Activated T-helper 1 cell treated with anti-CD3 and anti-CD28 coated beads, Interleukin-12 subunit alpha, Interleukin-12 subunit beta, Interleukin-2, Interleukin-4 antibody, amounts not matched to agents 30 ng/mL and 10 ng/mL and 1 ng/mL, durations not matched to agents 14 hours and 24 hours and 36 hours (primary cell): ENCODE data around the gene APPL2. TPM values are rescaled to one million over a fixed set of nuclear protein-coding genes. Genes with fewer than 3 reads are reported as not detected.

Experiments
- DNase-seq: peaks from one replicate; pipeline ENCODE4 v3.0.0; 2021; ENCODE audit warnings: low spot score
- H3K27ac Mint-ChIP-seq: one replicate; pipeline ENCODE4 v1.8.0; 2021; ENCODE audit warnings: mild to moderate bottlenecking, mixed read lengths
- H3K27me3 Mint-ChIP-seq: one replicate; pipeline ENCODE4 v1.8.0; 2022; ENCODE audit warnings: mild to moderate bottlenecking, moderate library complexity, mixed read lengths; ENCODE audit not compliant: insufficient read depth
- H3K36me3 Mint-ChIP-seq: one replicate; pipeline ENCODE4 v1.8.0; 2021; ENCODE audit warnings: low read depth, mixed read lengths
- H3K4me1 Mint-ChIP-seq: one replicate; pipeline ENCODE4 v1.8.0; 2021; ENCODE audit warnings: low read depth, mixed read lengths
- H3K4me3 Mint-ChIP-seq: one replicate; pipeline ENCODE4 v1.8.0; 2021; ENCODE audit warnings: mild to moderate bottlenecking, moderate library complexity, mixed read lengths
- H3K9me3 Mint-ChIP-seq: one replicate; pipeline ENCODE4 v1.8.0; 2021; ENCODE audit warnings: mixed read lengths
- intact Hi-C: fragments of 100-400 bp; cut with micrococcal nuclease; formaldehyde crosslinking; loops from one replicate; pipeline ENCODE4 v1.15.1; 2024
- total RNA-seq: library from RNA; stranded (reverse); gene quantifications from 2 replicates; pipeline ENCODE4 v1.2.3, GENCODE V29; 2022

Gene APPL2
- total RNA-seq, 1 donor from 2014 or later = 27.8 TPM

DNA sequence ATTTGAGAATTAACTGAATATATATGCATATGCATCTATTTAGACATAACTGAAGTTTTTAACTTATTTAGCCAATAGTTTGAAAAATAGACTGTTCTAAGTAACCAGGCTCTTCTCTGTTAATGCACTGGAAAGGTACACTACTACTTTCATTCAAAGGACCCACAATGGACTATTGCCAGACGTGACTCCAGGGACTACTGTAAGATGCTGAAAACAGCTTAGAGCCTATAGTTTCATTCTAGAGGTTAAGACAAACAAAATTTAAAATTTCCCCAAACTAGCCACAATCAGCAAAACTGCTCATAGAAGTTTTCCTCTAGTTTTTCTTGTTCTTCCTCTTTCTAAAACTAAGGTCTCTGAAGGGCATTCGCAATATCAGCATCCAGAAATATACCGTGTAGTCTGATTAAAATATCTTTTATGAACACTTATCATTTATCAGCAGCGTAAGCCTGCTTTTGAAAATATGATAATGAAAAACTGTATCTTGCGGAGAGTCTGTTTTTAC, 10.4 kb downstream of the APPL2 start:
- H3K4me1 Mint-ChIP-seq = peaks cover 68% of the 10 kb centered on the region
- no peak overlapping the region for H3K27ac Mint-ChIP-seq
- intact Hi-C loops = loop anchor here (5.0 kb wide), 3 partner anchors 528 to 1258 kb away; partner anchors contain the start of gene TDG
- no peak overlapping the region for H3K4me3 Mint-ChIP-seq
- peaks cover 53% of the 10 kb centered on the region for H3K36me3 Mint-ChIP-seq
- no peaks in the 10 kb centered on the region for H3K9me3 Mint-ChIP-seq
- H3K27me3 Mint-ChIP-seq = no peaks in the 10 kb centered on the region
- no peak for DNase-seq

DNA sequence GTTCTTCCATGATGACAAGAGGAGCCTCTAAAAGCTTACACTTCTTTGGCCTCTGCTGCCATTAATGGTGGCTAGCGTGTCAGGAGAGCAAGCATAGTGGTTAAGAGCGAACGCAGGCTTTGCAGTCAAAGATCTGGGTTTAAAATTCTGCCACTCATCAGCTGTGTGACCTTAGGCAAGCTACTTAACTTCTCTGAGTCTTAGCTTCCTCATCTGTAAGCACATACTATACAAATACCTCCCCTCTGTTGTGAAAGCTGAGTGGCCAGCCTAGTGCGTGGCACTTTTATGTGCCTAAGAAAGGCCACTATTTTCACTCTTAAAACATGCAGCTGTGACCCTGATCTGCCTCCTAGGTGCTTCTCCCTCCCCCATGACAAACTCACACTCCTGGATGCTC, 11.6 kb downstream of the APPL2 start:
- peaks cover 58% of the 10 kb centered on the region for H3K4me1 Mint-ChIP-seq
- intact Hi-C loops = no loop called here

DNA sequence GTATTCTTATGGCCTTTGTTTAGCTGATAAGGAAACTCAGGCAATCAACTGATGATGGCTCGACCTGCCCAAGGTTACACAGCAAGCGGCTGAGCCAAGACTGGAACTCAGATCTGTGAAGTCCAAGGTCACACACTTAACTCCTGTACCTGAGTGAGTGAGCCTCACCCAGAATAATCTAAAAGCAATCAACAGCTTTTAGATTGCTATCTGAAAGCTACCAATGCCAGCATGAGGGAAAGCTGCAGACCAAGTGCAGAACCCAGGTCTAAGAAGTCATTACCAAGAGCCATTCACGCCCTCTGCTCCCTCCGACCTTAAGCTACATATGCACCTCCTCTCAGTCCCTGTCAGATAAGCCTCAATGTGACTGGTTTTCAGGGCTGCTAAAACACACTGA, 12.1 kb downstream of the APPL2 start:
- DNase-seq = no peak
- no peaks in the 10 kb centered on the region for H3K9me3 Mint-ChIP-seq
- peaks cover 53% of the 10 kb centered on the region for H3K4me1 Mint-ChIP-seq
- H3K27ac Mint-ChIP-seq = no peak overlapping the region
- intact Hi-C loops = no loop called here
- no peak overlapping the region for H3K4me3 Mint-ChIP-seq
- no peaks in the 10 kb centered on the region for H3K27me3 Mint-ChIP-seq
- peaks cover 54% of the 10 kb centered on the region for H3K36me3 Mint-ChIP-seq

More for the DNA sequence above, 11.6 kb downstream of the APPL2 start:
- Mint-ChIP-seq H3K9me3 (no peaks in the 10 kb centered on the region), H3K4me3 (no peak overlapping the region), H3K36me3 (peaks cover 51% of the 10 kb centered on the region), H3K27me3 (no peaks in the 10 kb centered on the region), H3K27ac (peak overlapping the region; percentile 7)
- no peak for DNase-seq

DNA sequence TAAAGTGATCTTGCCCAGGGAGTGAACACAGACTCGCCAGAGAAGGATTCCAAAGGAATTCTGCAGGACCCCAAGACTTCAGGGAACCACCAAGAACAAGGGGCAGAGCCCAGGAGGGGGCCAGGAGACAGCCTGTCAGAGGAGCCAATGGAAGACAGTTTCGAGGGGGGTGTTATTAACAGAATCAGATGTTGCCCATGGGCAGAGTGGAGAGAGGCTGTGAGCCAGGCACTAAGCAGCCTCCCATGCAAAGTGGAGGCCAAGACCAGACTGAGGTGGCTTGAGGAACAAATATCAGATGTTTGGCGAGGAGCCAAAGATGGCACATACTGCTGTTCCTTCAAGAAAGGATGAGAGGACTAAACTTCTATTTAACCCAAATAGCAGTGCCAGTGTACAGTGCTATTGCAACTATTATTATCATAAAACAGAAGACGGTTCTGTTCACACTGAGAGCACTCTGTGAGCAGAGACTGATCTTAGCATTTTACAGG, 12.6 kb downstream of the APPL2 start:
- Mint-ChIP-seq H3K9me3 (no peaks in the 10 kb centered on the region), H3K4me1 (peaks cover 48% of the 10 kb centered on the region), H3K36me3 (peaks cover 49% of the 10 kb centered on the region), H3K27me3 (no peaks in the 10 kb centered on the region), H3K27ac (no peak overlapping the region), H3K4me3 (no peak overlapping the region)
- intact Hi-C loops = no loop called here
- DNase-seq = no peak

DNA sequence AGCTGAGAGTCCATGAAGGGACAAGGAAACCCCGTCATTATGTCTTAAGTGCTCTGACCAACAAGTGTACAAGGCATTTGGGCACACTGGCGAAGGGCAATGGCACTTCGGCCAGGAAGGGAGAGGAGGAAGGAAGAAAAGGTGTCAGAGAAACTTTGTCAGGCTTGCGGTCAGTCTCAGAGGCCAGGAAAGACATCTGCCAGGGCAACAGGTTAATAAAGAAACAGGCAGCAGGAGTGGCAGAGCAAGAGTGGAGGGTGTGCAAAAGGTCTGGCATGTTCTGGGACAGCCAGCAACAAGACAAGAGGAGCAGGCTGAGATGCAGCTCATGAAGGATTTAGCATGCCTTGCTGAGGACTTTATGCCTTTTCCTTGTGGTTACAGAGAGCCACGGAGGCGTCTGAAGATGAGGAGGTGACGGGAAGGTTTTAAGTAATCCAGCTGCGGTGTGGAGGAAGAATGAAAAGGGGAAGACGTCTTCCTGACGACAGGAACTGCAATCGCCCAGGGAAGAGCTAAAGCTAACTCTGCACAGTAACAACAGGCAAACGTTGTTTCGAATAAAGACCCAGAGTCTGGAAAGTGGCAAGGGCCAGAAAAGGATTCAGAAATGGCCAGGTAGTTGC, 13.1 kb downstream of the APPL2 start:
- intact Hi-C loops = no loop called here
- Mint-ChIP-seq H3K36me3 (peaks cover 48% of the 10 kb centered on the region), H3K4me3 (no peak overlapping the region)

DNA sequence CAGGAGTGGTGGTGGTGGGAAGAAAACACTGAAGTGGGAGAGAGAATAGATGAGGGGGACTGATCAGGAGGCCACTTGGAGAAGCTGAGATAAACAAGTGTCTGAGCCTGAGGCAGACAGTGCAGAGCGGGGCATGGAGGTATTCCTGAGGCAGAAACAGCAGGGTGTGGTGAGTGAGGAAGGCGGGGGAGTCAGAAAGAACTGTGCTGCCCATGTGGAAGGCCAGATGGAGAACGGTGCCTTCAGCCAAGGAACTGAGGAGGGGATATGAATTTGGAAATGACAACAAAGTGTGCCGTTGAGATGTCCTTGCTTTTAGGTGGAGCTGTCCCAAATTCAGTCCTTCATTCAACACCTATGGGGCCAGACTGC, 13.7 kb downstream of the APPL2 start:
- peaks cover 46% of the 10 kb centered on the region for H3K36me3 Mint-ChIP-seq
- peaks cover 37% of the 10 kb centered on the region for H3K4me1 Mint-ChIP-seq
- H3K9me3 Mint-ChIP-seq = no peaks in the 10 kb centered on the region
- no peak overlapping the region for H3K27ac Mint-ChIP-seq
- no peaks in the 10 kb centered on the region for H3K27me3 Mint-ChIP-seq
- no peak overlapping the region for H3K4me3 Mint-ChIP-seq
- DNase-seq = no peak
- intact Hi-C loops = no loop called here

More for the DNA sequence above, 13.1 kb downstream of the APPL2 start:
- H3K4me1 Mint-ChIP-seq = peaks cover 43% of the 10 kb centered on the region
- H3K27me3 Mint-ChIP-seq = no peaks in the 10 kb centered on the region
- no peaks in the 10 kb centered on the region for H3K9me3 Mint-ChIP-seq
- DNase-seq = no peak
- H3K27ac Mint-ChIP-seq = no peak overlapping the region

DNA sequence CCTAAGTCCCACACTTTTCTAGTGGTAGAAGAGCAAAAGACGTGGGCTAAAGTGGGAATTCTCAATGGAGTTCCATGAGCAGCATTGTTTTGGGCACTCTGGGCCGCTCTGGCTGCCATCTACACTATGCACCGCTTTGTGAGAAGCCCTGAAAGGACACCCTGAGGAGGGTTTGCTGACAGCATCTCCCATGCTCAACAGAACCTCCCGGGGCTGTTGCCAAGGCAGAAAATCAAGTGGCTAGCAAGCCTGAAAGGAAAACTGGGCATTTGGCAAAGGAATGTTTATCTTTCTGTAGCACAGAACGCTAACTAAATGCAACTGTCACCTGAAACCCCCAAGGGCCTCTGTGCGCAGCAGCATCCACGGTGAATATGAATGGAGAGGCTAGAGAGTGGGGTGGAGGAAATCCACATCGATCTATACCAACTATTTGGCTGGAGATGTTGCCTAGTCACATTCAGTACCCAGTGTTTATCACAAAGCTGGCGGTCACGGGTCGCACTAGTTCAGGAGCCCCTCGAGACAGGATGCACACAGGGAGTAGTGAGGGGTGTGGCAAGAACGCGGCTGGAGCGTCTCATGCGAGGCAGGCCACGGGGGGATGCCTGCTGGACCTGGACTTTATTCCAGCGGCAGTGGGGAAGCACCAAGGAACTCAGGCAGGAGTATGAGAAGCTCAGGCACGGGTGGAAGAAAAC, 14.2 kb downstream of the APPL2 start:
- Mint-ChIP-seq H3K4me3 (no peak overlapping the region), H3K27ac (no peak overlapping the region), H3K4me1 (peaks cover 34% of the 10 kb centered on the region), H3K9me3 (no peaks in the 10 kb centered on the region), H3K27me3 (no peaks in the 10 kb centered on the region), H3K36me3 (peaks cover 50% of the 10 kb centered on the region)
- intact Hi-C loops = no loop called here
- no peak for DNase-seq

DNA sequence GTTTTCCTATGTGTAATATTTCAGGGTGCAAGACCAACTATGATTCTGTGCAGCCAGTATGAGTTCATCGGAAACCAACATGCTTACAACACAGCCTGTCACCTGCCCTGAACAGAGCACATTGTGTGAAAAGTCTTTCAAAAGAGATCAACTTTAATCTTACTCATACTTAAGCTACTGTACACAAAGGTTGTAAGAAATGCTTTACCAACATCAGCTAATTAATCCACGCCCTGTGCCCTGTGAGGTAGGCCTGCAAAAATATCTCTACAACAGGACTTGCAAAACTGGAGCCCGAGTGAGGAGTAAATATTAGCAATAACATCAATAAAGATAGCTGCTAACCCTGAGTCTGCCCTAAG, 15.1 kb downstream of the APPL2 start:
- Mint-ChIP-seq H3K4me1 (peaks cover 26% of the 10 kb centered on the region), H3K27me3 (no peaks in the 10 kb centered on the region), H3K4me3 (no peak overlapping the region), H3K9me3 (no peaks in the 10 kb centered on the region), H3K27ac (no peak overlapping the region), H3K36me3 (peaks cover 55% of the 10 kb centered on the region)
- DNase-seq = no peak
- intact Hi-C loops = no loop called here

DNA sequence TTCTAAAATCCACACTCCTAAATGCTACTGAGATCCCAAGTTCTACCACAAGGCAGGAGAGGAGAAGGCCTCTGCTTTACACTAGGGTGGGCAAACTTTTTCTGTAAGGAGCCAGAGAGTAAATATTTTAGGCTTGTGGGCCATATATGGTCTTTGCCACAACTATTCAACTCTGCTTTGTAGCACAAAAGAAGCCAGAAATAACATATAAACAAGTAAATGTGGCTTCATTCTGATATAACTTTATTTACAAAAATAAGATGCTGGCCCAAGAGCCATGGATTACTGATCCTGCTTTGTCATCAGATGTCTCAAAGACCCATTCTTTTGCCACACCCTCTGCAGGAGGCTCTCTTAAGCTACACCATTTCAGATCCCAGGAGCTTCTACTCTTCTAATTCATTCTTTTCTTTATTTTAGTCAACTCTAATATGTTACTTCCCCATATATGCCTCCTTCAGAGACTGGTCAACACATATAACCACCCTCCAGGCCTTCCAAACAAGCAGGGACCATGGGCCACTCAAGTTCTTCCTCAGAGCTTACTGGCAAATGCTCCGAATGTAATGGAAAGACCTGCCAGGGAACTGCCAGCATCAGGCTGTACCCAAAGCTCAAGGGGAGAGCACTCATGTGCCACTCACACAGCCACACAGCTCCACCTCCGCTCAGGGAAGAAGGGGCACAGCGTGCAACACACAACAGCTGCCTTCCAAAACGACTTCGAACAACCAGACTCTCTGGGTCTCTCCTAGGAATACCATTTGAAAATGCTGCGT, 15.6 kb downstream of the APPL2 start:
- Mint-ChIP-seq H3K27ac (no peak overlapping the region), H3K4me3 (no peak overlapping the region), H3K27me3 (no peaks in the 10 kb centered on the region), H3K9me3 (no peaks in the 10 kb centered on the region), H3K4me1 (peaks cover 20% of the 10 kb centered on the region), H3K36me3 (peaks cover 52% of the 10 kb centered on the region)
- DNase-seq = no peak
- intact Hi-C loops = no loop called here

DNA sequence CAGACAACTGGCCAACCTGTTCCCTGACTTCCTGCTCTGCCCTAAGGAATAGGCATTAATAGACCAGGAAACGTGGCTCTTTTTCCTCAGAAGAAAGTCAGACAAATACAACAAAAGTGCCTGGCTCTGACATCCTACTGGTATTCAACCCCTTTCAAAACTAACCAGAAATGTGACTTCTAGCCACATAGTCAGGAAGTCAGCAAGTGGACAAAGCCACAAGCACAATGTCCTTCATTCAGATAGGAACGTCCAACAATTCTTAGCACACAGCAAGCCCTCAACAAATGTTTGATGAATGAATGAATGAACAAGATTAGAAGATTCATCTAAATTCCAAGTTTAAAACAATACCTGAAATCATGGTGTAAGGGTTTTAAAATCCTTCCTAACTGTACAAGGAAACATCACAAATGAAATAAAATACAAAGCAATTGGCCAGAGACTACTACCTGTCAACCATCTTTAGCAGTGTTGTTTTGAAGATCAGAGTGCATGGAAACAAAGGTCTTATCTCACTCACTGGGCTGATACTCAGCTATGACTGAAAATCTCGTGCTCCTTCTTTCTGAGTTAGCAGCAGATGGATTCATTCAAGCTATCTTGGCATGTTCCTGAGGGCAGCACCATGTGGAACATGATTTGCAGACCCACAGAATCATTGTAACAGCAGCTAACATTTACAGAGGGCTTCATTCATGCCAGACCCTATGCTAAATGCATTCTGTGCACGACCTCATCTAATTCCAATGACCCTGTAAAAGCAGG, 16.5 kb downstream of the APPL2 start:
- Mint-ChIP-seq H3K36me3 (peaks cover 45% of the 10 kb centered on the region), H3K4me1 (peaks cover 11% of the 10 kb centered on the region), H3K9me3 (no peaks in the 10 kb centered on the region), H3K27ac (no peak overlapping the region), H3K4me3 (no peak overlapping the region), H3K27me3 (no peaks in the 10 kb centered on the region)
- intact Hi-C loops = no loop called here
- DNase-seq = no peak

DNA sequence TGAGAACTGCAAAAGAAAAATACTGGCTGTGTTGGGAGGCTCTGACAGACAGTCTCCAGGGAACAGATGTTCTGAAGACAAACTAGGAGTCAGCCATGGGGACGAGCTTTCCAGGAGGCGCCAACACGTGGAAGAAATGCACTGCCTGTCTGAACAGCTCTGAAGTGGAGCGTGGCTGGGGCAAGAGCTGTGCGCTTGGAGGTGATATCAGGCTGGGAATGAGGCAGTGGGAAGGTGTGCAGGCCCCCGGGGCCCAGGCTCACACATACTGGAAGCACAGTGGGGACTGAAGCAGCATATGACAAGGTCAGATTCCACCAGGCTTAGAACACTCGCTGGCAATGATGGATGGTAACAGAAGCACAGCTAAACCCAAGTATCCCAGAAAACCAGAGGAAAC, 17.5 kb downstream of the APPL2 start:
- no peak overlapping the region for H3K4me3 Mint-ChIP-seq
- peaks cover 45% of the 10 kb centered on the region for H3K36me3 Mint-ChIP-seq
- H3K9me3 Mint-ChIP-seq = no peaks in the 10 kb centered on the region
- H3K4me1 Mint-ChIP-seq = peaks cover 10% of the 10 kb centered on the region
- H3K27ac Mint-ChIP-seq = no peak overlapping the region
- intact Hi-C loops = no loop called here
- H3K27me3 Mint-ChIP-seq = no peaks in the 10 kb centered on the region
- DNase-seq = no peak

DNA sequence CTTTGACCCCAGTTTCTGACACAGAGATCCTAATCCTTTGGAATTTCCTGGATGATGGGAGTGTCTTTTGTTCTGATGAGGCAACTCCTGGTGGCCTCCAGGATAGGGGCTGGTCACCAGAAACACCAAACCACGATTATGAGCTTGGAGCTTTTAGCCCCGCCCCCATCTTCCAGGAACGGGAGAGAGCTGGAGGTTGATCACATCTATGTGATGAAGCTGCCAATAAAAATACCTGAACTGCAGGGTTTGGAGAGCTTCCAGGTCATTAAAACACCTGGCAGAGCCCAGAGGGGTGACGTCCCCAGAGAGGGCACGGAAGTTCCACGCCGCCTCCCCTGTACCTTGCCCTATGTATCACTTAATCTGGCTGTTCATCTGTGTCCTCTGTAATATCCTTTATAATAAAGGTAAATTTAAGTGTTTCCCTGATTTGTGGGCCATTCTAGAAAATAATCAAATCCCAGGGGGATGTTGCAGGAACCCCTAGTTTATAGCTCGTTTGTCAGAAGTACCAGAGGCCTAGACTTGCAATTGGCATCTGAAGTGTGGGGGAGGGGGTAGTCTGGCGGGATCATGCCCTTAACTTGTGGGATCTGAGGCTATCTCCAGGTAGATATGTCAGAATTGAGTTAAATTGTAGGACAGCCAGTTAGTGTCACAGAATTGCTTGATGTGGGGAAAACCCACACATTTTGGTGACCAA, 21.2 kb downstream of the APPL2 start:
- Mint-ChIP-seq H3K36me3 (peaks cover 30% of the 10 kb centered on the region), H3K27me3 (no peaks in the 10 kb centered on the region), H3K9me3 (no peaks in the 10 kb centered on the region), H3K4me1 (no peaks in the 10 kb centered on the region), H3K27ac (no peak overlapping the region), H3K4me3 (no peak overlapping the region)
- DNase-seq = no peak
- intact Hi-C loops = no loop called here
